Pancreas (tissue), 10 donors: Measurements from ENCODE around the gene KLF5. TPM values are rescaled to one million over a fixed set of nuclear protein-coding genes. Genes with fewer than 3 reads are reported as not detected.
A peak's percentile ranks its signal among the peaks of the same experiment; 100 is the strongest.

Experiments used
- ATAC-seq, 4 donors: fragments of 200-7000 bp; cut with Tn5 transposase; one replicate each; pipeline versions ENCODE4 v1.8.0 to v1.9.1; 2020; ENCODE audit warnings: mild to moderate bottlenecking in 4 of 4, moderate library complexity in 4 of 4
- DNase-seq, 6 donors: peaks; one replicate each; pipeline ENCODE4 v3.0.0-alpha.2; 2020
- FAIRE-seq: peaks from 2 replicates; lab custom pipeline; 2012; peaks lifted over from hg19 to GRCh38; lab: Jason Lieb, UNC
- H3K27ac ChIP-seq, 4 donors: fragments of 200-600 bp; sonication (generic); 1 replicate in 3 of 4; 2 replicates in 1 of 4; pipeline versions ENCODE4 v1.5.0 to v1.8.0; 2020
- H3K27me3 ChIP-seq, 4 donors: fragments of 200-600 bp; one replicate each; pipeline ENCODE4 v1.8.0; 2021
- H3K36me3 ChIP-seq, 3 donors: fragments of 200-600 bp; sonication (generic) in 1 of 3; one replicate each; pipeline versions ENCODE4 v1.5.0 to v1.8.0; 2020 to 2021
- H3K4me1 ChIP-seq, 3 donors: fragments of 200-600 bp; one replicate each; pipeline ENCODE4 v1.8.0; 2021
- H3K4me3 ChIP-seq, 4 donors: fragments of 200-600 bp; sonication (generic) in 2 of 4; one replicate each; pipeline versions ENCODE4 v1.5.0 to v1.8.0; 2020 to 2021
- H3K9me3 ChIP-seq, 4 donors: fragments of 200-600 bp; one replicate each; pipeline ENCODE4 v1.8.0; 2021
- CTCF ChIP-seq, 4 donors: fragments of 200-600 bp; sonication (generic) in 3 of 4; IDR thresholded peaks; one replicate each; pipeline versions ENCODE4 v1.5.0 to v1.8.0; 2021; ENCODE audit warnings: antibody characterized with exemption in 4 of 4
- WGBS, 2 donors: extraction: QIAGEN DNeasy Blood & Tissue Kit; methylation state at CpG; one replicate each; pipeline ENCODE4 v1.1.7; 2013; 5-methylcytosine and 5-hydroxymethylcytosine counted together
- intact Hi-C, 3 donors: fragments of 100-400 bp; cut with DNase I; formaldehyde crosslinking; loops; one replicate each; pipeline versions ENCODE4 v1.11.1 to v1.14.2; 2022
- polyA plus RNA-seq, 2 donors: library from polyadenylated mRNA; stranded (reverse); fragments of 200-250 nt; gene quantifications; one replicate each; pipeline ENCODE4 v1.2.3, GENCODE V29; 2013
- total RNA-seq, 6 donors: library from RNA; stranded (reverse); fragmentation: NEBNext Ultra II Directional in 4 of 6; extraction: Animal tissue kit (Norgen Biotek cat#: 25700) in 4 of 6; gene quantifications; one replicate each; pipeline versions ENCODE4 v1.2.1 to v1.2.4, GENCODE V29; 2021 to 2023
- donor health status: healthy with polysubstance abuse.
- donor health status: DM: no; HTN: no; CAD: no; lungs with moderate emphysema.
- donor health status: DM: no; HTN: no; CAD: no.
- donor health status: control.
- donor health status: control.
- donor health status: Bipolar disorder and iron deficiency.
- donor health status: DM: yes; HTN: yes; CAD: no.
- donor health status: DM: no; HTN: no; CAD: no.
- donor health status: DM: no; HTN: no; CAD: no.
- donor health status: DM: yes; HTN: yes; CAD: no.

Gene KLF5
- total and polyA plus RNA-seq, 8 donors, result 3.9 to 18.2 (median 8.1) TPM

DNA sequence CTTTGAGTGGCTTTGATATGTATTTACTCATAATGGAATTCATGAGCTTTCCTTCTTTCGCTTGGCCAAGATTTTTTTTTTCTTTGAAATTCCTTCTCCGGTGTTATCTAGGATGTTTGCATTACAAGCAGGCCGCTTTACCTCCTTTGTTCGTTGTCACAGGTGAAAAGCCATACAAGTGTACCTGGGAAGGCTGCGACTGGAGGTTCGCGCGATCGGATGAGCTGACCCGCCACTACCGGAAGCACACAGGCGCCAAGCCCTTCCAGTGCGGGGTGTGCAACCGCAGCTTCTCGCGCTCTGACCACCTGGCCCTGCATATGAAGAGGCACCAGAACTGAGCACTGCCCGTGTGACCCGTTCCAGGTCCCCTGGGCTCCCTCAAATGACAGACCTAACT lies 16.7 kb downstream of the KLF5 start:
- ATAC-seq, result peak in 3 of 4 donors; percentile 26 to 53 (median 38)
- no peaks in the 10 kb centered on the region for H3K27me3 ChIP-seq
- intact Hi-C loops, result no loop called here
- WGBS, 2 donors, result 57 to 78% methylated on average over 18 of the region's 18 CpGs
- H3K9me3 ChIP-seq, result no peaks in the 10 kb centered on the region
- no peak for DNase-seq
- TF ChIP-seq CTCF (IDR thresholded peaks at IDR 0.05), result no peak
- H3K4me3 ChIP-seq, result no peak overlapping the region
- no peak for FAIRE-seq
- H3K36me3 ChIP-seq, result peaks cover 0 to 8% (median 0%) of the 10 kb centered on the region in 3 donors
- no peak overlapping the region for H3K27ac ChIP-seq
- H3K4me1 ChIP-seq, result peaks cover 0 to 4% (median 0%) of the 10 kb centered on the region in 3 donors

DNA sequence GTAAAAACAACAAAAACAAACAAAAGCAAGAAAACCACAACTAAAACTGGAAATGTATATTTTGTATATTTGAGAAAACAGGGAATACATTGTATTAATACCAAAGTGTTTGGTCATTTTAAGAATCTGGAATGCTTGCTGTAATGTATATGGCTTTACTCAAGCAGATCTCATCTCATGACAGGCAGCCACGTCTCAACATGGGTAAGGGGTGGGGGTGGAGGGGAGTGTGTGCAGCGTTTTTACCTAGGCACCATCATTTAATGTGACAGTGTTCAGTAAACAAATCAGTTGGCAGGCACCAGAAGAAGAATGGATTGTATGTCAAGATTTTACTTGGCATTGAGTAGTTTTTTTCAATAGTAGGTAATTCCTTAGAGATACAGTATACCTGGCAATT lies 17.1 kb downstream of the KLF5 start:
- no peak for FAIRE-seq
- no peak for DNase-seq
- Histone ChIP-seq H3K9me3 (no peaks in the 10 kb centered on the region), H3K4me1 (peaks cover 0 to 4% (median 0%) of the 10 kb centered on the region in 3 donors), H3K4me3 (no peak overlapping the region), H3K27ac (no peak overlapping the region), H3K36me3 (peaks cover 0 to 8% (median 0%) of the 10 kb centered on the region in 3 donors), H3K27me3 (no peaks in the 10 kb centered on the region)
- TF ChIP-seq CTCF (IDR thresholded peaks at IDR 0.05), result no peak
- 47 to 54% methylated on average over 2 of the region's 2 CpGs for WGBS, 2 donors
- intact Hi-C loops, result no loop called here
- ATAC-seq, result no peak

DNA sequence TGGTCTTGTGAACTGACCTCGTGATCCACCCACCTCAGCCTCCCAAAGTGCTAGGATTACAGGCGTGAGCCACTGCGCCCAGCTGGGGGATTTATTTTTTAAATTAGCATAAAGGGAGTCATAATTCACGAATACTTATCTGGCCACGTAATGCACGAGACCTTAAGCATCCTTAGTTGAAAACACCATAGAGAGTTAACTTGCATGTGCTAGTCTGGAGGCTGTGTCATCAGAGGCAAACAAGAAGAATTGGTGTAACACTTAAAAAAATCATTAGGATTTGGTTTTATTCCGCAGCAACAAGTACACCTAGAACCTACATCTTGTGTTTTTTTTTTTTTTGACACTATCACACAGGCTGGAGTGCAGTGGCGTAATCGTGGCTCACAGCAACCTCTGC lies 19.1 kb downstream of the KLF5 start:
- FAIRE-seq (no peak), ATAC-seq (no peak), DNase-seq (no peak)
- Histone ChIP-seq H3K27ac (no peak overlapping the region), H3K27me3 (no peaks in the 10 kb centered on the region), H3K4me1 (no peaks in the 10 kb centered on the region), H3K4me3 (no peak overlapping the region), H3K9me3 (no peaks in the 10 kb centered on the region), H3K36me3 (peaks cover 0 to 8% (median 0%) of the 10 kb centered on the region in 3 donors)
- TF ChIP-seq CTCF (IDR thresholded peaks at IDR 0.05), result no peak
- intact Hi-C loops, result no loop called here
- 94 to 95% methylated on average over 9 of the region's 9 CpGs for WGBS, 2 donors

DNA sequence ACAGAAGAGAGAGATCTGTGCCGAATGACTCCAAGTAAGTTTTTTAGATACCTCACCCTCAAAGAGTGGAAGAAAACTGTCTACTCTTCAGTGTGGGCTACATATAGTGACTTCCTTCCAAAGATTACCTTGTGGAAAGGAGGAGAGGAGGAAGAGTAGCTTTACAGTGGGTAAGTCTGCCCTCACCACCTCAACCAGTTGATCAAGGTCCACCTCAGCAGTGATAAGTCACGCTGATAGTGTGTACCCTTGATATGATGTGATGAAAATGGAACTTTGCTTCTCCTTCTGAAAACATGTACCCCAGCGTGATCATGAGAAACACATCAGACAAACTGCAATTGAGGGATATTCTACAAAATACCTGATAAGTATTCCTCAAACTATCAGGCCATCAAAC lies 20.6 kb downstream of the KLF5 start:
- intact Hi-C loops, result no loop called here
- DNase-seq (no peak), ATAC-seq (peak in 2 of 4 donors; percentile 19 to 37), FAIRE-seq (no peak)
- H3K9me3 ChIP-seq, result no peaks in the 10 kb centered on the region
- no peaks in the 10 kb centered on the region for H3K4me1 ChIP-seq
- TF ChIP-seq CTCF (IDR thresholded peaks at IDR 0.05), result no peak
- H3K36me3 ChIP-seq, result peaks cover 0 to 8% (median 0%) of the 10 kb centered on the region in 3 donors
- no peak overlapping the region for H3K4me3 ChIP-seq
- H3K27me3 ChIP-seq, result no peaks in the 10 kb centered on the region
- H3K27ac ChIP-seq, result no peak overlapping the region
- WGBS, 2 donors, result 41 to 49% methylated on average over 3 of the region's 3 CpGs

- ATAC-seq (peak in 3 of 4 donors; percentile 40 to 66 (median 47)), DNase-seq (no peak), FAIRE-seq (no peak)
- no peak for TF ChIP-seq CTCF (IDR thresholded peaks at IDR 0.05)
- no peaks in the 10 kb centered on the region for H3K27me3 ChIP-seq
- H3K4me1 ChIP-seq, result no peaks in the 10 kb centered on the region
- no peak overlapping the region for H3K27ac ChIP-seq
- 55 to 63% methylated on average over 4 of the region's 4 CpGs for WGBS, 2 donors
- H3K4me3 ChIP-seq, result no peak overlapping the region
- H3K36me3 ChIP-seq, result no peaks in the 10 kb centered on the region
- H3K9me3 ChIP-seq, result no peaks in the 10 kb centered on the region
- intact Hi-C loops, result no loop called here
Measured at GRCh38 chr13:73081256-73081915, 22.6 kb downstream of the KLF5 start.
